ENCODE measurements around the gene TFF1. TPM values are rescaled to one million over a fixed set of nuclear protein-coding genes. Genes with fewer than 3 reads are reported as not detected.

TFF1 gene
- total RNA-seq, 2 donors from 2014 or later, result 233 to 916 TPM

GRCh38 chr21:42407476-42407875, 41.1 kb upstream of the TFF1 start:
- Histone ChIP-seq H3K27ac (no peak overlapping the region), H3K27me3 (no peaks in the 10 kb centered on the region), H3K36me3 (no peaks in the 10 kb centered on the region), H3K4me1 (no peaks in the 10 kb centered on the region), H3K4me3 (no peak overlapping the region), H3K9me3 (no peaks in the 10 kb centered on the region), H3K9ac (ENCODE audit: low read depth in 2 of 2, low read length in 2 of 2) (no peak overlapping the region)
- intact Hi-C loops (cut with DNase I), result no loop called here
- no peak for DNase-seq
- no peak for TF ChIP-seq CTCF (IDR thresholded peaks at IDR 0.05)

DNA sequence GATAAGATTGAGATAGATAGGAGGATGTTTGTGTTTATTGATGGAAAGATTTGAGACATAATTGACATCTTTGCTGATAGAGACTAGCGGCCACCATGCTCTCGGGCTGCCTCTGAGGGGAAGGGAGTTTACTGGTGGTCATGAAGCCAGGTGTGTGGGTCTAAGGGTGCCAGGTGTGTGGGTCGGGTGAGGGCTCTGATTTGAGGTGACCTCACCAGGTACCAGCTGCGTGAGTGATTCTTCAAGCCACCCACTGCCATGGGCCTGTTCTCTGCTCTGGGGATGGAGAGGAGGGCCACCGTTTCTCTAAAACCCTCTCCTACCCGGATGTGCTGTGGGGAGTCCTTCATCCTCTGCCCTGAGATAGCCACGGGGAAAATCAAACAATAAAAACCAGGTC, 40.5 kb upstream of the TFF1 start:
- intact Hi-C loops (cut with DNase I), result no loop called here
- no peaks in the 10 kb centered on the region for H3K36me3 ChIP-seq
- H3K9ac ChIP-seq (ENCODE audit: low read depth in 2 of 2, low read length in 2 of 2), result no peak overlapping the region
- no peak overlapping the region for H3K4me3 ChIP-seq
- no peaks in the 10 kb centered on the region for H3K4me1 ChIP-seq
- no peaks in the 10 kb centered on the region for H3K27me3 ChIP-seq
- no peaks in the 10 kb centered on the region for H3K9me3 ChIP-seq
- no peak for DNase-seq
- TF ChIP-seq CTCF (IDR thresholded peaks at IDR 0.05), result no peak
- H3K27ac ChIP-seq, result no peak overlapping the region

DNA sequence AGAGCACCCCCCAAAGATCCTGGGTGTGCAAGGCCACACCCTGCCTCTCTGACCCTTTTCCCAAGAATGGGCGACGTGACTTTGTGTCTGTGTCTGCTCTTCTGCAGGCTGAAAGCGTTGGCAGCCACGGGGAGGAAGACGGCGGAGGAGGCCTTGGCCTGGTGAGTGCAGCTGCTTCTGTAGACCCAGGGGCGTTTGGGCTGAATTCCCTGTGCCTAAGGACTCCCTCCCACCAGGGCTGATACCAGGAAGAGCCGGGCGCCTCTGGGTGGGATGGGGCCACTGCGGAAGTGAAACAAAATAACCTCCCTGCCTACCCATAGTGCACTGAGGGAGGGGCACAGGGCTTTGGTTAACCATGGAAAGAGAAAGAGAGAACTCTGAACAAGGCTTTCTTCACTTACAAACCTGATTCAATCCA, 39.9 kb upstream of the TFF1 start:
- no peaks in the 10 kb centered on the region for H3K4me1 ChIP-seq
- DNase-seq, result no peak
- H3K9ac ChIP-seq (ENCODE audit: low read depth in 2 of 2, low read length in 2 of 2), result peak overlapping the region in 1 of 2 donors; percentile 18
- no peaks in the 10 kb centered on the region for H3K36me3 ChIP-seq
- H3K27me3 ChIP-seq, result no peaks in the 10 kb centered on the region
- no peak overlapping the region for H3K27ac ChIP-seq
- H3K4me3 ChIP-seq, result peak overlapping the region; percentile 16
- H3K9me3 ChIP-seq, result no peaks in the 10 kb centered on the region
- intact Hi-C loops (cut with DNase I), result no loop called here
- TF ChIP-seq CTCF (IDR thresholded peaks at IDR 0.05), result no peak

GRCh38 chr21:42405064-42406013, 39.0 kb upstream of the TFF1 start:
- intact Hi-C loops (cut with DNase I), result no loop called here
- Histone ChIP-seq H3K9me3 (no peaks in the 10 kb centered on the region), H3K4me1 (no peaks in the 10 kb centered on the region), H3K36me3 (no peaks in the 10 kb centered on the region), H3K27me3 (no peaks in the 10 kb centered on the region), H3K27ac (no peak overlapping the region), H3K9ac (ENCODE audit: low read depth in 2 of 2, low read length in 2 of 2) (no peak overlapping the region), H3K4me3 (peak overlapping the region; percentile 16)
- no peak for TF ChIP-seq CTCF (IDR thresholded peaks at IDR 0.05)
- DNase-seq, result no peak

DNA sequence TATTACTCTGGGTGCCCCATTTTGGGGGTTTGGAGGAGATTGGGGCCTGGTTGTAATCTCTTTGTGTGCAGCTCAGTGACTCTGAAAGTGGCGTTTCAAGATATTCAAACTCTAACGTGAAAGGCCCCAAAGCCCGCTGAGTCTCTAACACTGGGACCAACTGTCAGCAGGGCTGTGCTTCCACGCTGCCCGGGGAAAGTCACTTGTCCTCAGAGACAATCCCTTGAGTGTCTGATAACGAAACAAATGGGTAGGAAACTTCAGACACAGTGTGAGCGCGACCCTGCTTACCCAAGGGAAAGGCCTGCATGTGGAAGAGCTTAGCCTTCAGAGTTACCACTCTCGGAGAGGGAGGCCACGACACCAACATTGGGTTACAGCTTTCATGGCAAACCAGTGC, 38.2 kb upstream of the TFF1 start:
- TF ChIP-seq CTCF (IDR thresholded peaks at IDR 0.05), result no peak
- Histone ChIP-seq H3K27me3 (no peaks in the 10 kb centered on the region), H3K27ac (no peak overlapping the region), H3K9ac (ENCODE audit: low read depth in 2 of 2, low read length in 2 of 2) (no peak overlapping the region), H3K36me3 (no peaks in the 10 kb centered on the region), H3K4me1 (no peaks in the 10 kb centered on the region), H3K4me3 (peak overlapping the region; percentile 3), H3K9me3 (no peaks in the 10 kb centered on the region)
- DNase-seq, result no peak
- intact Hi-C loops (cut with DNase I), result no loop called here
